ENCODE measurements around the gene CD7. TPM values are rescaled to one million over a fixed set of nuclear protein-coding genes. Genes with fewer than 3 reads are reported as not detected.

The CD7 gene
- total RNA-seq, 4 donors from 2014 or later, result 0.44 to 2.2 (median 1.8) TPM; not detected in 1

GRCh38 chr17:82300228-82300627, 17.2 kb downstream of the CD7 start:
- TF ChIP-seq, protein P1, sequence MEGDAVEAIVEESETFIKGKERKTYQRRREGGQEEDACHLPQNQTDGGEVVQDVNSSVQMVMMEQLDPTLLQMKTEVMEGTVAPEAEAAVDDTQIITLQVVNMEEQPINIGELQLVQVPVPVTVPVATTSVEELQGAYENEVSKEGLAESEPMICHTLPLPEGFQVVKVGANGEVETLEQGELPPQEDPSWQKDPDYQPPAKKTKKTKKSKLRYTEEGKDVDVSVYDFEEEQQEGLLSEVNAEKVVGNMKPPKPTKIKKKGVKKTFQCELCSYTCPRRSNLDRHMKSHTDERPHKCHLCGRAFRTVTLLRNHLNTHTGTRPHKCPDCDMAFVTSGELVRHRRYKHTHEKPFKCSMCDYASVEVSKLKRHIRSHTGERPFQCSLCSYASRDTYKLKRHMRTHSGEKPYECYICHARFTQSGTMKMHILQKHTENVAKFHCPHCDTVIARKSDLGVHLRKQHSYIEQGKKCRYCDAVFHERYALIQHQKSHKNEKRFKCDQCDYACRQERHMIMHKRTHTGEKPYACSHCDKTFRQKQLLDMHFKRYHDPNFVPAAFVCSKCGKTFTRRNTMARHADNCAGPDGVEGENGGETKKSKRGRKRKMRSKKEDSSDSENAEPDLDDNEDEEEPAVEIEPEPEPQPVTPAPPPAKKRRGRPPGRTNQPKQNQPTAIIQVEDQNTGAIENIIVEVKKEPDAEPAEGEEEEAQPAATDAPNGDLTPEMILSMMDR (IDR thresholded peaks at IDR 0.05; ENCODE audit: low read depth), result no peak

DNA sequence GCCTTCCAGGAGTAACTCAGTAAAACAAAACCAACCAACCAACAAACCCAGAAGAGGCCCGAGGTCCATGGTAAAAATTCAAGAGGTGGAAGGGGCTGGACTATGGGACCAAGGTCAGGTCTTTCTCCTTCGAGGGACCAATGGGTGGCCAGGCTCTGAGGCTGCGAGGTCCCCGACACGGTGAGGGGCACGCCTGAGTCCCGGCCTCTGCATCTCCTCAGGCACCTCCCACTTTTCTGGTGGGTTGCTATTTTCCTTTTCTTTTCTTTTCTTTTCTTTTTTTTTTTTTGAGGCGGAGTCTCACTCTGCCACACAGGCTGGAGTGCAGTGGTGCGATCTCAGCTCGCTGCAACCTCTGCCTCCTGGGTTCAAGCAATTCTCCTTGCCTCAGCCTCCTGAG, 18.0 kb downstream of the CD7 start:
- TF ChIP-seq, protein P1 (IDR thresholded peaks at IDR 0.05; ENCODE audit: low read depth), result no peak

DNA sequence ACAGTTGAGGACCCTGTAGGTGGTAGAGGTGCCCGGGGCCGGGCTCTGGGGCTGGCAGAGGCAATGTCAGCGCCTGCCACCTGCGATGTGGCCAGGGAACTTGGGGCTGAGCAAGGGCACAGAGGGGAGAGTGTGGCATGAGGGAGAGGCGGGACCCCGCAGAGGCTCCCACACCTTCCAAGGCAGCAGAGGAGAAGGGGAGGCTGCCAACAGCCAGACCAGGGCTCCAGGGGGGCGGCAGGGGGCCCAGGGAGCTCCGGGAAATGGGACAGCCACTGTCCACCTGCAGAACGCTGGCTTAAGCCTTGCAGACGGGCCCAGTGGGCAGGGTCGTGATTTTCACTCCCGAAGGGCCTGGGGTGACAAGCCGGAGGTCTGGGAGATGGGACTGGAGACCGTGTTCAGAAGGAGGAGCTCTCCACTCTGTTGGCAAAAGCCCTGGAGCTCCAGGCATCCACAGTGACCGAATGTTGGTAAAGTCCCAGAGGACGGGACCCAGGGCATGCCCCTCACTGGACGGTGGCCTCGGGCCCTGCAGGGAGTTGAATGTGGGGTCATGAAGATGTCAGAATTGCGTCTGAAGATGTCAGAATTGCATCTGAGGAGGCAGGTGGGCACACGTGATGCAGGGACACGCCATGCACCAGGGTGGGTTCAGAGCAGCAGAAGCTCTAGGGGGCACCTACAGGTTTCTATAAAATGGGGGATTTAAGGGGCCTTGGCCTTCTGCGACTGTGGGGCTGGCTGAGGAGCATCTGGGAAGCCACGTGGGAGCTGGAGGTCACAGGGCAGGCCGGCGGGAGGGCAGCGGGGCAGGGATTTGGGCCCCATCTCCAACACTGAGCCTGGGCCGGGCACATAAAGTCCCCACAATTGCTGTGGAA, 18.6 kb downstream of the CD7 start:
- TF ChIP-seq, protein P1 (IDR thresholded peaks at IDR 0.05; ENCODE audit: low read depth), result no peak

GRCh38 chr17:82297714-82298537, 19.5 kb downstream of the CD7 start:
- TF ChIP-seq, protein P1 (IDR thresholded peaks at IDR 0.05; ENCODE audit: low read depth), result no peak

DNA sequence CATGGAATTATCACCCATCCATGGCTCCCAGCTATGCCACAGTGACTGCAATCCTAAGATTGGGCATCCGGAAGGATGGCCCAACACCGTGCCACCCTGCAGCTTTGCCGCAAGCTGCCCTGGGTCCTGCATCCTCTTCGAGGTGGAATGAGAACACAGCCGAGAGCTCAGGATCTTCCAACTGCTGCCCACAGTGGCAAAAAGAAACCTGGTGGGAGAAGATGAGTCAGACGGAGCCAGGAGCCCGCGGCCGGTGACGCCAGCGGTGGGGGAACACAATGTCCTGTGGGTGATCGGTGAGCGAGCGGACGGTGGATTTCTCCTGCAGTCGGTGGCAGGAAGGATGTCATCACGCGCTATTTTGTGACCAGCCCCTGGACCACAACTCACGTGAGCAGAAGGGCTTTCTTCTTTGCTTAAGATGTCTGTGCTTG, 20.1 kb downstream of the CD7 start:
- TF ChIP-seq, protein P1 (IDR thresholded peaks at IDR 0.05; ENCODE audit: low read depth), result no peak

DNA sequence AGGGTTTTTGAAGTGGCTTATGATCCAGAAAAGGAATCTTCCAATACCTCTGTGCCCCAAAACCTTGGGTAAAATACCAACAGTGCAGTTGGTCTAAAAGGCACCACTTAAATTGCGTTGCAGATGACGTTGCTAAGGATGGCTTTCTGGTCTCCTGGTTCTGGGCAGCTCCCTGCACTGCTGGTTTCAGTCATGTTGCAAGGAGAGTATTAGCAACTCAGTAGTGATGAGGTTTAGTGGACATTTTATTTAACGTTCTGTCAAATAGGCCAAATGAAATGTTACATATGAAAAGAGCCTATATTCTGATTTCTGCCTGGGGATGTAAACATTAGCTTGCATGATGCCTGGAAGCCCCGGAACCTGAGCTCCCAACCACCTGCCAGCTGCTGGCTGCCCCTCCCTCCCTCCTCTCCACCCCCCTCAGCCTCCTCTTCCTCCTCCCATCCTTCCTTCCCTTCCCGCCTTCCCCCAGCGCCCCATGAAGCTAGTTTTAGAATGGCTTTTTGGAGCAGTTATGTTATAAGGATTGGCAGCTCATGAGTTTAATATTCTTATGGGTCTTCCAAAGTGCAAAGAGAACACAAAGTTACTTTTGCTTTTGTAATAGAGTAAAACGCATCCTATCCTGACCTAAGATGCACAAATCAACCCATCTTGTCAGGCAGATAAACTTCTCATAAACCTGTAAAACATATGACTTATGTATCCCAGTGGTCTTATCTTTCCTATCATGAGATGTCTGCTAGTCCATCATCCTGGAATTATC, 20.7 kb downstream of the CD7 start:
- TF ChIP-seq, protein P1 (IDR thresholded peaks at IDR 0.05; ENCODE audit: low read depth), result no peak

All from subcutaneous adipose tissue (tissue), 4 donors.